Heart left ventricle (tissue), 13 donors: Measurements from ENCODE around the gene MECP2.

ENCODE experiments used
- CTCF ChIP-seq, 12 donors: fragments of 200-600 bp; sonication (generic) in 4 of 12; IDR thresholded peaks; one replicate each; pipeline versions ENCODE4 v1.5.0 to v1.8.0; 2018 to 2022; ENCODE audit warnings: antibody characterized with exemption in 12 of 12, mild to moderate bottlenecking in 5 of 12
- POLR2A ChIP-seq, 2 donors: fragments of 450-650 bp; IDR thresholded peaks; one replicate each; pipeline ENCODE4 v1.6.1; 2017; ENCODE audit warnings: antibody characterized with exemption in 2 of 2, mild to moderate bottlenecking in 2 of 2, moderate library complexity in 2 of 2
- donor health status: ischemic (EF 13 %, LVEDD 7.1; RV severe dilation, severe dysfunction).
- donor health status: DM: no; HTN: yes; CAD: no.
- donor health status: DM: no; HTN: no; CAD: no.
- donor health status: ischemic (EF 25% LVEDD 6.9; RV normal size, moderate dysfunction).
- donor health status: ischemic (EF 25% LVEDD 5.7; RV mildly dilated, moderate dysfunction).
- donor health status: ischemic (EF 35%, LVEDD 5.7; RV mildly dilated, moderate dysfunction).
- donor health status: nonischemic (EF 11% LVEDD 7.7; RV severe dilation, severe dysfunction).
- donor health status: DM: yes; HTN: yes; CAD: no.
- donor health status: PGD.
- donor health status: ischemic (EF 29% LVEDD 5.4; RV normal size, mild dysfunction).
- donor health status: nonischemic (EF 23%, LVEDD 6.1; RV moderate dilation, normal function).

DNA sequence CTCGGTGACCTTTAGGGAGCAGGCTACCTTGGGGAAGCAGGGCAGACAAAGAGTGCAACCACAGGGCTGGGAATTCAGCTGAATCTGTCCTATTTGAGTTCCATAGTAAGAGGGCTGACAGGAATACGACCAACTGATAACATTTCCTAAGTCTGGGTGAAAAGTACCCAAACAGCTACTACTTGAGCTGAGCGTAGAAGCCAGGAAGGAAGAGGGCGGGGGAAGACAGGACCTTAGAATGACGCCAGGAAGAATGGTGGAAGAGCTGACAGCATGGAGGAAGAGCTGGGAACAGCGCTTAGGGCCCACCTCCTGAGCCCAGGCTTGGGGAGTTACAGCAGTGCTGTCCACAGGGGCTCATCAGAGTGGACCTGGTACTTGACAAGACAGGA is 14.4 kb downstream of the MECP2 start:
- TF ChIP-seq CTCF (IDR thresholded peaks at IDR 0.05), result no peak
- TF ChIP-seq POLR2A (IDR thresholded peaks at IDR 0.05), result no peak
